Umbilical cord (tissue), 2 donors: Measurements from ENCODE around the gene RASGEF1B. TPM values are rescaled to one million over a fixed set of nuclear protein-coding genes. Genes with fewer than 3 reads are reported as not detected.
A peak's percentile ranks its signal among the peaks of the same experiment; 100 is the strongest.

Experiments used
- DNase-seq: peaks from one replicate; pipeline ENCODE4 v3.0.0-alpha.2; 2015; ENCODE audit warnings: low spot score
- total RNA-seq: library from RNA; depleted of rRNA; stranded (reverse); fragments of >200 nt; gene quantifications from one replicate; pipeline ENCODE4 v1.2.3, GENCODE V29; 2014; ENCODE audit warnings: low replicate concordance; ENCODE audit not compliant: insufficient read depth

The RASGEF1B gene
- total RNA-seq, 1 donor from 2014 or later, result 17.1 TPM

GRCh38 chr4:81466841-81467671 lies 4.7 kb downstream of the RASGEF1B start:
- DNase-seq, result peak; percentile 88

- DNase-seq, result no peak
Measured at GRCh38 chr4:81465406-81466340, 6.0 kb downstream of the RASGEF1B start.

- DNase-seq, result no peak
Measured at GRCh38 chr4:81460834-81461233, 10.9 kb downstream of the RASGEF1B start.

- DNase-seq, result no peak
Measured at GRCh38 chr4:81460191-81460701, 11.5 kb downstream of the RASGEF1B start.

GRCh38 chr4:81459228-81459627 lies 12.5 kb downstream of the RASGEF1B start:
- DNase-seq, result no peak

GRCh38 chr4:81457921-81458520 lies 13.7 kb downstream of the RASGEF1B start:
- DNase-seq, result no peak

GRCh38 chr4:81457345-81457744 lies 14.4 kb downstream of the RASGEF1B start:
- DNase-seq, result no peak

GRCh38 chr4:81455897-81456296 lies 15.8 kb downstream of the RASGEF1B start:
- DNase-seq, result no peak

GRCh38 chr4:81454948-81455347 lies 16.8 kb downstream of the RASGEF1B start:
- no peak for DNase-seq

GRCh38 chr4:81454499-81454898 lies 17.2 kb downstream of the RASGEF1B start:
- DNase-seq, result no peak

GRCh38 chr4:81453024-81453423 lies 18.7 kb downstream of the RASGEF1B start:
- no peak for DNase-seq

- no peak for DNase-seq
Measured at GRCh38 chr4:81452452-81453006, 19.2 kb downstream of the RASGEF1B start.

GRCh38 chr4:81449015-81449414 lies 22.7 kb downstream of the RASGEF1B start:
- DNase-seq, result no peak

- DNase-seq, result no peak
Measured at GRCh38 chr4:81447566-81448229, 24.0 kb downstream of the RASGEF1B start.

- no peak for DNase-seq
Measured at GRCh38 chr4:81446634-81447033, 25.1 kb downstream of the RASGEF1B start.

- no peak for DNase-seq
Measured at GRCh38 chr4:81445196-81445595, 26.5 kb downstream of the RASGEF1B start.

- no peak for DNase-seq
Measured at GRCh38 chr4:81442484-81443085, 29.1 kb downstream of the RASGEF1B start.

- no peak for DNase-seq
Measured at GRCh38 chr4:81440949-81441348, 30.8 kb downstream of the RASGEF1B start.

- no peak for DNase-seq
Measured at GRCh38 chr4:81436941-81437574, 34.6 kb downstream of the RASGEF1B start.

GRCh38 chr4:81436096-81436495 lies 35.6 kb downstream of the RASGEF1B start:
- DNase-seq, result no peak
